Left renal cortex interstitium (tissue), 4 donors: ENCODE results near the gene DDRGK1. TPM values are rescaled to one million over a fixed set of nuclear protein-coding genes. Genes with fewer than 3 reads are reported as not detected.
"Not testable (repeated sequence)": the region's sequence is repeated elsewhere in the genome, so short reads cannot be mapped to it uniquely, and the experiment has no call there.

Experiments used
- DNase-seq, 4 donors: peaks; one replicate each; pipeline ENCODE4 v3.0.0-alpha.2; 2013; ENCODE audit warnings: low read depth in 4 of 4, low spot score in 2 of 4, missing footprints in 1 of 4
- polyA plus RNA-seq, 4 donors: library from polyadenylated mRNA; unstranded; fragments of 120-200 nt; gene quantifications; one replicate each; pipeline ENCODE4 v1.2.1, GENCODE V29; 2013; ENCODE audit not compliant: insufficient read length in 4 of 4

Gene DDRGK1
- polyA plus RNA-seq, 4 donors: 48.0 to 64.1 (median 58.1) TPM

- DNase-seq: no peak
Observed at GRCh38 chr20:3167738-3168078, 36.8 kb downstream of the DDRGK1 start.

DNA sequence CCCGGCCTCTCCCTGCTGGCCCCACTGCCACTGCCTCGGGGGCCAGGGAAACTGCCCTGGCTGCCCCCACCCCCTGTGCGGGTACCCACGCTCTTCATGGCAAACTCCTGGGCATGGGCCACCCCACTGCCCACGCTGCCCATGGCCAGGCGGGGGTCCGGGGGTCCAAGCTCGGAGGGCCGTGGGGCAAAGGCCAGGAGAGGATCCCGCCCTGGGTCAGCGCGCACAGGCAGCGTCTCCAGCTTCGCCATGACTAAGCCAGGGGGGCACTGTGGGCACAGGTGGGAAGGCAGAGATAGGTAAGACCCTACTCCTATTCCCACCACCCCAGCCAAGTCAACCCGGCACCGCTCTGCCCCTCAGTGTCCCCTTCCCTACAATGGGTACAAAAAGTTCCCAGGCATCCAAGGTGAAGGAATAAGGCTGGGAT is 37.6 kb downstream of the DDRGK1 start:
- no peak for DNase-seq

DNA sequence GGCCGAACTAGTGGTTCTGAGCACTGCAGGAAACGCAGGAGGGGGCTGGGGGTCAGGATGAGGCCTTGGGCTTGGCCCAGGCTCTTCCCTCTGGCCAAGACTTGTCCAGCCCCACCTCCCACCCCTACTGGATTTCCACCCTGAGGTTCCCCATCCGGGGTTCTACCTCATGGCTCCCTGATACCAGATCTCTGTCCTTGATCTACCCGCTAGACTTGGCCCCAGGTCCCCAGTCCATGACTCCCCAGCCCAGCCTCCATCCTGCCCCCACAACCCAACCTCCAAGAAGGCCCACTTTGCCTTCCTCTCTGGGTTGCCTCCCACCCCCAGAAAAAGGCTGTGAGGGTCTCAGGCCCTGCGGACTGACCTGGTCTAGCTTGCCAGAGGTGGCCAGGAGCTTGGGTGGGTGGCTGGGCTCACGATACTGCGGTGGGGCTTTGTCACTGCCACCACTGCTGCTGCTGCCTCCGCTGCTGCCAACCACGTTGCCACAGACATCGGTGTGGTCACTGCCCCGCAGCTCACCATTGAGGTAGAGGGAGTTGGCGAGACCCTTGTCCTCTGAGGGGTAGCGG is 38.1 kb downstream of the DDRGK1 start:
- DNase-seq: no peak

GRCh38 chr20:3165473-3166337 is 38.8 kb downstream of the DDRGK1 start:
- DNase-seq: no peak

DNA sequence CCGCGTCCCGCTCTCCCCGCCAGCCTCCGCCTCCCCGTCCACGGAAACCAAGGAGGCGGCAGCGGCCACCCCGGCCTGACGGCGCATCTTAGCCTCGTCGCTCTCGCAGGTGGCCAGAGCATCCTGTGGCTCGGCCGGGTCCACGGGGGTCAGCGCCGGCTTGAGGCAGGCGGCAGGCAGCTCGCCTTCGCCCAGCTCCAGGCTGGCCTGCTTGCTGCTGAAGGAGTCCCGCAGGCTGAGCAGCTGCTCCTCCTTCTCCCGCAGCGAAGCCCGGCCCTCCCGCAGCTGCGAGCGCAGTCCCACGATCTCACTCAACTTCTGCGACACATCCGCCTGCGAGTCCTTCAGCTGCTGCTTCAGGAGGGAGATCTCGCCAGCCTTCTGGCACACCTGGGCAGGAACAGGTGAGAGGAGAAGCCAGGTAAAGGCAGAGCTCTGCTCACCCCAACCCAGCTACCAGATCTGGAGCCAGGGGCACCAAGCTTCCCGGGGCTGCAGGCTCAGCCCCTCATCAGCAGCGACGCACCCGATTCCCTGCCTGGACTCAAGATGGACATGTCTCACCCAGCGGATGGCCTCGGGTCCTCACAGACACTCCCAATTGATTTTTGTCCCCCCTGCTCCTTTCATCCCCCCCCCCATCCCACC is 39.6 kb downstream of the DDRGK1 start:
- DNase-seq: no peak

- DNase-seq: no peak
Observed at GRCh38 chr20:3164043-3164762, 40.3 kb downstream of the DDRGK1 start.

DNA sequence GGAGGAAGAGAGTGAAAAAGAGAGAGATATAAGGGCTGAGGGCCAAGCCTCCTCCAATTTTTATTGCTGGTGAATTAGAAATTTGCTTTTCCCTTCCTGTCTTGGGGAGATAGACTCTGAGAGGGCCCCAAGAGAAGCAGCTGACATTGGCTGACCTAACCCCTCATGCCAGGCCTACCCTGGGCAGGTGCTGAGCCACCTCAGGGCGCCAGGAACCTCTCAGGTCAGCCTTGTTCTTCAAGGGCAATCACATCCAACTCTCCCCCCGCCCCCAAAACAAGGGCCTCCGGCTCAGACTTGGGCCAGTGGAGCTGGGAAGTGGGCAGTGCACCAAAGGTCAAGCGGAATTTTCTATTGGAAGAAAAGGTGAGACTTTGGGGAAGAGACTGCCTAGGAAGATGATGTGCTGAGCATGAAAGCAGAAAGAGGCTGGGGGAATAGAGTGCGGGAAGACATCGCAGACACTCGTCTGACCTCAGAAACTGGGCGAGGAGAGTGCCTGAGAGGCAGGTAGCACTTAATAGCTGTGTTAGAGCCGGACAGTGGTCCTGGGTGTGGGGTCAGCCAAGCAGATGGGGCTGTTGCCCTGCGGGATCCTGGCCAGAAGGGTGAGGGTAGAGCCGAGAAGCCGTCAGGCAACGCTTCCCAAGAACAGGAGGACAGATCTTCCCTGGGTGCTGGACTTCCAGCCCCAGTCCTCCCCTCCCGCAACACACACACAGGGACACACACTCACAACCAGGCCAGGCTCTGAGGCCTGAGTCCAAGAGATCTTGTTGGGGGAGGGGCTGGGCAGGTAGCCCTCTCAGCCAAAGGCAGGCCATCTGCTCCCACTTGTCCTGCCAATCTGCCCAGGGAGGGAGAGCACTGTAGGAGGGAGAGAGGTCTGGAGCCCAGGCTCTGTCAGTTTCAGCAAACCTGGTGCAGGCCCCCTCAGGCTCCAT is 41.1 kb downstream of the DDRGK1 start:
- no peak for DNase-seq

DNA sequence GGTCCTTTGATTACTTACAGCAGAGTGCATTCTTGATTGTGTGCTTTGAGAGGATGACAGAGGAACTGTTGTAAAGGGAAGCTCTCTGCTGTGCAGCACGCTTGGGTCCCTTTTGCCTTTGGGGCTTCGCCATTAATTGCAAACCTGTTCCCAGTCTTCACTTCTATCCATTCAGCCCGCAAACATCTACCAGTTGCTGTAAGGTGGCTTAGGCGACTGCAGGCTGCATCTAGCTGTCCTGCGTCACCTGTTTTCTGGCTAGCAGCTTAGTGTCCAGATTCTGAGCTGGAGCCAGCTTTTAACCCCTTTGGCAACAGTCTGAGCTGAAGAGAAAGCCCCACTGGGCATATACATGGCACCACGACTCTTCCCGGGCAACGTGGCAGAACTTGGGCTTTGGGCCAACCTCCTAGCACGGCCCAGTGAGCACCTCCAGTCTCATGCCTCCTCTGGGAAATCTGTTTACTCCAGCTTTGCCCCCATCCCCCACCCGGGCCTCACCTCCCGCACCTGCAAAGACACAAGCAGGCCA is 42.3 kb downstream of the DDRGK1 start:
- DNase-seq: no peak

GRCh38 chr20:3161316-3162079 is 43.0 kb downstream of the DDRGK1 start:
- no peak for DNase-seq

- no peak for DNase-seq
Observed at GRCh38 chr20:3160418-3160817, 44.1 kb downstream of the DDRGK1 start.

GRCh38 chr20:3158968-3159431 is 45.5 kb downstream of the DDRGK1 start:
- DNase-seq: no peak

DNA sequence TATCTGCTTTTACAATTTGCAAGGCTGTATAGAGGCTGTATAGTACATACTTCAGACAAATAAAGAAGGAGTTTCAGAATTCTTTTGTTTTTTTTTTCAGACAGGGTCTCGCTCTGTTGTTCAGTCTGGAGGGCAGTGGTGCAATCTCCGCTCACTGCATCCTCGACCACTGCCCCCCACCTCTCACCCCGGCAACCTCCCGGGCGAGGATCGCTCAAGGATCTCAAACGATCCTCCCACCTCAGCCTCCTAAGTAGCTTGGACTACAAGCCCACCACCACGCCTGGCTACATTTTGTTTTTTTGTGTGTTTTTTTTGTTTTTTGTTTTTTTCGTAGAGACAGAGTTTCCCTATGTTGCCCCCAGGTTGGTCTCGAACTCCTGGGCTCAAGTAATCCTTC is 46.7 kb downstream of the DDRGK1 start:
- no peak for DNase-seq

- DNase-seq: no peak
Observed at GRCh38 chr20:3156811-3157619, 47.5 kb downstream of the DDRGK1 start.

- not testable (repeated sequence) for DNase-seq
Observed at GRCh38 chr20:3152057-3152644, 52.3 kb downstream of the DDRGK1 start.

GRCh38 chr20:3150908-3151307 is 53.6 kb downstream of the DDRGK1 start:
- no peak for DNase-seq

DNA sequence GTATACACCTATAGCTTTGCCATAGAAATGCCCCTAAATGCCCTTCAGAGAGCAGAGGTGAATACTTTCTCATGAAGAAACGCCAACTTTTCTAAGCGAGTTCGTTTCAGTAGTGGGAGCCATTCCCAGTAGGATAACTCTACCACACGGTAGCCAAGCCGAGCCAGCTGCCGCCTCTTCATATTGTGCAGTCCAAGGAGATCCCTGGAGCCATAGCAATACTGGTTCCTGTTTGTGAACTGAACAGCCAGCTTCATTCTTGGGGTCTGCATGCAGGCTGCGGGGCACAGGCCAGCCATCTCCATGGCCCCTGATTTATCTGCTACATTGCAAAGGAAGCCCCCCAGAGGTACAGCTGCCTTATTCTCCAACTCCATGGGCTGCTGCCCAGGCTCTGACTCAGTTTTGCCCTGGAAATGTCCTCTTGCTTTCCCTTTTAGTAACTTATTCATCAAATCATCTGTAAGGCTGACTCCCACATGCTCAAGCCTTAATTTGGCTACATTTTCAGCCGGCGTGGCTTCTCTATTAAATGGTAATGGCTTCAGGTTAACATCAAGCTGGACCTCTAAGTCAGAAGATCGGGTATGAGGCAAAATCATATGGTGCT is 57.6 kb downstream of the DDRGK1 start:
- no peak for DNase-seq

DNA sequence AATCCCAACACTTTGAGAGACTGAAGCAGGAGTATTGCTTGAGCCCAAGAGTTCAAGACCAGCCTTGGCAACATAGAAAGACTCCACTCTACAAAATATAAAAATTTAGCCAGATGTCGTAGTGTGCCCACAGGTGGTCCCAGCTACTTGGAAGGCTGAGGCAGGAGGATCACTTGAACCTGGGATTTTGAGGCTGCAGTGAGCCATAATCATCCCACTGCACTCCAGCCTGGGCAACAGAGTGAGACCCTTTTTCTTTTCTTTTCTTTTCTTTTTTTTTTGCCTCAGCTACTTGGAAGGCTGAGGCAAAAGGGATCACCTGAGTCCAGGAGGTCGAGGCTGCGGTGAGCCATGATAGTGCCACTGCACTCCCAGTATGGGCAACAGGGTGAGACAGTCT is 62.7 kb downstream of the DDRGK1 start:
- DNase-seq: no peak
